Tibial nerve (tissue), 4 donors: Measurements from ENCODE around the gene CFAP46. TPM values are rescaled to one million over a fixed set of nuclear protein-coding genes. Genes with fewer than 3 reads are reported as not detected.

Source experiments
- DNase-seq, 2 donors: peaks; one replicate each; pipeline ENCODE4 v3.0.0-alpha.2; 2019; ENCODE audit warnings: low spot score in 2 of 2
- H3K27ac ChIP-seq, 4 donors: fragments of 200-600 bp; sonication (generic) in 3 of 4; one replicate each; pipeline ENCODE4 v1.5.1; 2017 to 2019; ENCODE audit warnings: mild to moderate bottlenecking in 1 of 4
- H3K27me3 ChIP-seq, 2 donors: fragments of 200-600 bp; sonication (generic) in 1 of 2; one replicate each; pipeline versions ENCODE4 v1.5.1 to v1.6.0; 2017 to 2019
- H3K36me3 ChIP-seq, 3 donors: fragments of 200-600 bp; sonication (generic); one replicate each; pipeline ENCODE4 v1.5.1; 2018 to 2019
- H3K4me1 ChIP-seq, 4 donors: fragments of 200-600 bp; sonication (generic) in 3 of 4; one replicate each; pipeline ENCODE4 v1.5.1; 2017 to 2019
- H3K4me3 ChIP-seq, 4 donors: fragments of 200-600 bp; sonication (generic) in 3 of 4; one replicate each; pipeline ENCODE4 v1.5.1; 2017 to 2019; ENCODE audit warnings: mild to moderate bottlenecking in 1 of 4, moderate library complexity in 1 of 4
- H3K9me3 ChIP-seq, 4 donors: fragments of 200-600 bp; sonication (generic) in 3 of 4; one replicate each; pipeline ENCODE4 v1.5.1; 2017 to 2019
- CTCF ChIP-seq, 5 experiments: fragments of 200-600 bp in 3 of 5; fragments of 450-650 bp in 2 of 5; sonication (generic) in 3 of 5; IDR thresholded peaks; one replicate each; pipeline ENCODE4 v1.5.1; 2016 to 2019; ENCODE audit warnings: antibody characterized with exemption in 5 of 5, mild to moderate bottlenecking in 3 of 5, moderate library complexity in 2 of 5
- EP300 ChIP-seq, 2 donors: sonication (generic); formaldehyde crosslinking; IDR thresholded peaks; one replicate each; pipeline ENCODE4 v1.6.1; 2017; ENCODE audit warnings: antibody characterized with exemption in 2 of 2, mild to moderate bottlenecking in 1 of 2
- POLR2A ChIP-seq, 2 donors: fragments of 450-650 bp; IDR thresholded peaks; one replicate each; pipeline ENCODE4 v1.6.1; 2017; ENCODE audit warnings: antibody characterized with exemption in 2 of 2, mild to moderate bottlenecking in 2 of 2, moderate library complexity in 2 of 2
- WGBS, 2 donors: methylation state at CpG; one replicate each; pipeline ENCODE4 v1.1.5; 2018; 5-methylcytosine and 5-hydroxymethylcytosine counted together
- total RNA-seq, 4 donors: library from RNA; depleted of rRNA; stranded (reverse); fragments of >200 nt; gene quantifications; one replicate each; pipeline ENCODE4 v1.1.0, GENCODE V29; 2016

Gene CFAP46
- total RNA-seq, 4 donors from 2014 or later, result 0.90 to 1.4 TPM; not detected in 2

- Histone ChIP-seq H3K4me1 (no peaks in the 10 kb centered on the region), H3K27me3 (no peaks in the 10 kb centered on the region), H3K27ac (no peak overlapping the region), H3K9me3 (no peaks in the 10 kb centered on the region), H3K36me3 (peaks cover 0 to 65% (median 3%) of the 10 kb centered on the region in 3 donors), H3K4me3 (no peak overlapping the region)
- no peak for DNase-seq
- 78 to 87% methylated on average over 6 of the region's 6 CpGs for WGBS, 2 donors
- TF ChIP-seq EP300 (IDR thresholded peaks at IDR 0.05), result no peak
- no peak for TF ChIP-seq POLR2A (IDR thresholded peaks at IDR 0.05)
- TF ChIP-seq CTCF (IDR thresholded peaks at IDR 0.05), result no peak
Measured at GRCh38 chr10:132762267-132762666, 180.1 kb downstream of the CFAP46 start.

- H3K27ac ChIP-seq, result no peak overlapping the region
- no peaks in the 10 kb centered on the region for H3K27me3 ChIP-seq
- H3K9me3 ChIP-seq, result no peaks in the 10 kb centered on the region
- H3K4me1 ChIP-seq, result no peaks in the 10 kb centered on the region
- no peak overlapping the region for H3K4me3 ChIP-seq
- TF ChIP-seq CTCF (IDR thresholded peaks at IDR 0.05) (no peak), EP300 (IDR thresholded peaks at IDR 0.05) (no peak), POLR2A (IDR thresholded peaks at IDR 0.05) (no peak)
- 95 to 97% methylated on average over 11 of the region's 11 CpGs for WGBS, 2 donors
- H3K36me3 ChIP-seq, result peaks cover 0 to 67% (median 3%) of the 10 kb centered on the region in 3 donors
- DNase-seq, result no peak
Measured at GRCh38 chr10:132761395-132762060, 180.8 kb downstream of the CFAP46 start.

- DNase-seq, result no peak
- H3K27ac ChIP-seq, result no peak overlapping the region
- no peaks in the 10 kb centered on the region for H3K27me3 ChIP-seq
- peaks cover 0 to 76% (median 3%) of the 10 kb centered on the region in 3 donors for H3K36me3 ChIP-seq
- no peak overlapping the region for H3K4me3 ChIP-seq
- TF ChIP-seq CTCF (IDR thresholded peaks at IDR 0.05), result no peak
- no peak for TF ChIP-seq EP300 (IDR thresholded peaks at IDR 0.05)
- no peak for TF ChIP-seq POLR2A (IDR thresholded peaks at IDR 0.05)
- 95 to 99% methylated on average over 14 of the region's 14 CpGs for WGBS, 2 donors
- no peaks in the 10 kb centered on the region for H3K9me3 ChIP-seq
- H3K4me1 ChIP-seq, result no peaks in the 10 kb centered on the region
Measured at GRCh38 chr10:132758865-132759264, 183.5 kb downstream of the CFAP46 start.

Other genes with a start within 250 kb of the CFAP46 start
- gene NKX6-2, start 156.4 kb downstream of the CFAP46 start, total RNA-seq, result 10 to 100 TPM in 1 of 4 donors, 1 to 10 TPM in 2, under 1 TPM in 1; 0.20 to 10.3 (median 2.5) TPM
- gene ADGRA1, start 145.4 kb upstream of the CFAP46 start, total RNA-seq, result under 1 TPM in 1 of 4 donors, not detected in 3; under 0.01 TPM
- gene KNDC1, start 217.6 kb upstream of the CFAP46 start, total RNA-seq, result 1 to 10 TPM; 3.7 to 5.9 (median 4.8) TPM